HG02840 (cell line): ENCODE data around the gene PVRIG.
A peak's percentile ranks its signal among the peaks of the same experiment; 100 is the strongest.
"Not testable (repeated sequence)": the region's sequence is repeated elsewhere in the genome, so short reads cannot be mapped to it uniquely, and the experiment has no call there.

Experiments used
- ATAC-seq: cut with Tn5 transposase; IDR thresholded peaks from one replicate; pipeline ENCODE4 v1.9.1; 2021; ENCODE audit warnings: mild to moderate bottlenecking, moderate library complexity, moderate number of reproducible peaks; ENCODE audit not compliant: unreplicated experiment, low FRiP score

Gene PVRIG

DNA sequence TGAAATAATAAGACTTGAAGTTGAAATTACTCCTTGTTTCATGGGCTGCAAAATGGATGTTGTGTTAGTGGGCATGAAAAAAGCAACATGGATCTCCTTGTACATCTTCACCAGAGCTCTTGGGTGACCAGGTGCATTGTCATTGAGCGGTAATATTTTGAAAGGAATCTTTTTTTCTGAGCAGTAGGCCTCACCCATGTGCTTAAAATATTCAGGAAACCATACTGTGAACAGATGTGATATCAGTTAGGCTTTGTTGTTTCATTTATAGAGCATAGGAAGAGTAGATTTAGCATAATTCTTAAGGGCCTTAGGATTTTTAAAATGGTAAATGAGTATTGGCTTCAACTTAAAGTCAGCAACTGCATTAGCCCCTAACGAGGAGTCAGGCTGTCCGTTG lies 26.8 kb upstream of the PVRIG start:
- no peak for ATAC-seq

- no peak for ATAC-seq
These were observed 24.5 kb upstream of the PVRIG start for GRCh38 chr7:100195222-100195621.

DNA sequence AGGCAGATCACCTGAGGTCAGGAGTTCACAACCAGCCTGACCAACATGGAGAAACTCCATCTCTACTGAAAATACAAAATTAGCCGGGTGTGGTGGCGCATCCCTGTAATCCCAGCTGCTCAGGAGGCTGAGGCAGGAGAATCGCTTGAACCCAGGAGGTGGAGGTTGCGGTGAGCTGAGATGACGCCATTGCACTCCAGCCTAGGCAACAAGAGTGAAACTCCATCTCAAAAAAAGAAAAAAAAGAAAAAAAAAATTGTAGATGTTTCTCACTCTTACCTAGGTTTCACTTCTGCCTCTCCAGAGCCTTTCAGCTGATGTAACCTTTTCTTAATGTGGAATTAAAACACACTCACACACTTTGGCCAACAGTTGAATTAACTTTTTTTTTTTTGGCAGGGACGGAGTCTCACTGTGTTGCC lies 23.8 kb upstream of the PVRIG start:
- not testable (repeated sequence) for ATAC-seq

- no peak for ATAC-seq
These were observed 21.5 kb upstream of the PVRIG start for GRCh38 chr7:100198266-100198665.

DNA sequence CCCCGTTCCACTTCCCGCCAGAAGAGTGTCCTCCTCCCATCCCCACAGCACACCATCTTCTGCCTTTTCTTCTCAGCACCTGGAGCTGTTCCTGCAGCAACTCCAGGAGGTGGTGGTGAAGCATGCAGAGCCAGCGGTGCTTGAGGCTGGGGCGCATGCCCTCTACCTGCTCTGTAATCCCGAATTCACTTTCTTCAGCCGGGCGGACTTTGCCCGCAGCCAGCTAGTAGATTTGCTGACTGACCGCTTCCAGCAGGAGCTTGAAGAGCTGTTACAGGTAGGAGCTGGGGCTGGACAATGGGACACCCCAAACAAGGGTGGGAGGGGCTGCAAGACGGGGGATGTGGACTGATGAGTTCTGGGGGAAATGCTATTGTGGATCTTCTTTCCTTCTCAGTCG lies 19.1 kb upstream of the PVRIG start:
- ATAC-seq: no peak

GRCh38 chr7:100204454-100204853 lies 15.3 kb upstream of the PVRIG start:
- ATAC-seq: no peak

DNA sequence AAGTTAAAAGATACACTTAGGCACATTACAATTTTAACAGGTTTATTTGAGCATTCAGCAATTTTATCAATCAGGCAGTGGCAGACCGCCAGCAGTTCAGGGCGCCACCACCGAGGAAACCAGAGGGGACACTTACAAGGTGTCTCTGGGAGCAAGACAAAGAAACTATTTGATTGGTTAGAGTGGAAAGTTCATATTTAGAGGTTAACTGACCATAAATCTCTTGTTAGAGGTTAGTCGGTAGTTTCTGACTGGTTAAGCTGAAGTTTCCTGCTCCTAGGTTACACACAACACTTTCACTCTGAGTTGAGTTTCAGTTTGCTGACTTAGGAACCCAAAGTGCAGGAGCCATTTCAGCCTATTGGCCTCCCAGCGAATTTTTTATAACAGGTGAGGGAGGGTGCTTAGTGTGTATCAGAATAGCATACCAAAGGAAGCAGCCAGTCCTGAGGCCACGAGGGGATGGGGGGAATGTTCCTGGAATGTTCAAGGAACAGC lies 10.8 kb upstream of the PVRIG start:
- ATAC-seq: no peak

GRCh38 chr7:100209493-100209892 lies 10.3 kb upstream of the PVRIG start:
- no peak for ATAC-seq

DNA sequence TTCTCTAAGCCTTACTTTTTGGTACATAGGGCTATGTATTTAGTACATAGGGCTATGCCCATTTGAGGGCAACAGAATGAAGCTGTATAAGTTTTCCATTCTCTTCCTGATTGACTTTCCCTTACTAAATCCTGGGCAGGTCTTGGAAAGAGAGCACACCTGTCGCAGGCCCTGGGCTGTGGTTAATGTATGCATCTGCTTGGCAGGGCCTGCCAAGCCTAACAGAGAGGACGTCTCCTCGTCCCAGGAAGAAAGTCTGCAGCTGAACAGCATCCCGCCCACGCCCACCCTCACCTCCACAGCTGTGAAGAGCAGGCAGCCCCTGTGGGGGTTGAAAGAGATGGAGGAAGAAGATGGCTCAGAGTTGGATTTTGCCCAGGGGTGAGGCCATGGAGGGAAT lies 8.9 kb upstream of the PVRIG start:
- ATAC-seq: no peak

GRCh38 chr7:100211342-100211780 lies 8.4 kb upstream of the PVRIG start:
- ATAC-seq: no peak

- no peak for ATAC-seq
These were observed 7.0 kb upstream of the PVRIG start for GRCh38 chr7:100212631-100213286.

DNA sequence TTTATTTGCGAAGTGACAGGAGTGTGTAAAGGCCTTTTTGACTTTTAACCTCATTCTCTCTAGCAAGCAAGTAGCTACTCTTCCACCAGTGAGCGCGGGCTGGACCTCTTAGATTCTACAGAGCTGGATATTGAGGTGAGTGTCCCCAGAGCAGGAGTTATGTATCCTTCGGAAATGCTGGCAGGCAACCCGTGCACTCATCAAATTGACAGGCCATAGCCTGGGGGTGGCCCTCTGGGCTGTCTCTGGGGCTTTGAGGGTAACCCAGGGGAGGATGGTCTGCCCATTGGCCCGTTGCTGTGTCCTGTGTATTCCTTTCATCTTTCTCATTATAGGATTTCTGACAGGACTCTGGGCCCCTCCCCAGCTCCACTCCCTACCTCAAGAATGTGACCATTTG lies 6.1 kb upstream of the PVRIG start:
- no peak for ATAC-seq

GRCh38 chr7:100214356-100214755 lies 5.4 kb upstream of the PVRIG start:
- ATAC-seq: not testable (repeated sequence)

GRCh38 chr7:100215895-100216294 lies 3.9 kb upstream of the PVRIG start:
- ATAC-seq: no peak

GRCh38 chr7:100217934-100218333 lies 1.8 kb upstream of the PVRIG start:
- not testable (repeated sequence) for ATAC-seq

GRCh38 chr7:100219271-100219737 lies 445 bp upstream of the PVRIG start:
- no peak for ATAC-seq

DNA sequence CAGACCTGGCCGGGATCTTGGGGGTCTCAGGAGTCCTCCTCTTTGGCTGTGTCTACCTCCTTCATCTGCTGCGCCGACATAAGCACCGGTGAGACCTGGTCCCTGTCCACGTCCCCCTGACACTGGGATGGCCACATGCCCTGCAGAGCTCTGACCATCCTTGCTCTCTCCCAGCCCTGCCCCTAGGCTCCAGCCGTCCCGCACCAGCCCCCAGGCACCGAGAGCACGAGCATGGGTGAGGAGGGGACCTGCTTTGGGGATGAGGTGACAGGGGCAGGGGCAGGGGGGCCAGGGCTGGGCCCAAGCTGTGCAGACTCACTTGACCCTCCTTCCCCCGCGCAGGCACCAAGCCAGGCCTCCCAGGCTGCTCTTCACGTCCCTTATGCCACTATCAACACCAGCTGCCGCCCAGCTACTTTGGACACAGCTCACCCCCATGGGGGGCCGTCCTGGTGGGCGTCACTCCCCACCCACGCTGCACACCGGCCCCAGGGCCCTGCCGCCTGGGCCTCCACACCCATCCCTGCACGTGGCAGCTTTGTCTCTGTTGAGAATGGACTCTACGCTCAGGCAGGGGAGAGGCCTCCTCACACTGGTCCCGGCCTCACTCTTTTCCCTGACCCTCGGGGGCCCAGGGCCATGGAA lies 959 bp downstream of the PVRIG start:
- ATAC-seq: peak; percentile 12

- ATAC-seq: peak; percentile 50
These were observed 1.5 kb downstream of the PVRIG start for GRCh38 chr7:100221231-100221718.

DNA sequence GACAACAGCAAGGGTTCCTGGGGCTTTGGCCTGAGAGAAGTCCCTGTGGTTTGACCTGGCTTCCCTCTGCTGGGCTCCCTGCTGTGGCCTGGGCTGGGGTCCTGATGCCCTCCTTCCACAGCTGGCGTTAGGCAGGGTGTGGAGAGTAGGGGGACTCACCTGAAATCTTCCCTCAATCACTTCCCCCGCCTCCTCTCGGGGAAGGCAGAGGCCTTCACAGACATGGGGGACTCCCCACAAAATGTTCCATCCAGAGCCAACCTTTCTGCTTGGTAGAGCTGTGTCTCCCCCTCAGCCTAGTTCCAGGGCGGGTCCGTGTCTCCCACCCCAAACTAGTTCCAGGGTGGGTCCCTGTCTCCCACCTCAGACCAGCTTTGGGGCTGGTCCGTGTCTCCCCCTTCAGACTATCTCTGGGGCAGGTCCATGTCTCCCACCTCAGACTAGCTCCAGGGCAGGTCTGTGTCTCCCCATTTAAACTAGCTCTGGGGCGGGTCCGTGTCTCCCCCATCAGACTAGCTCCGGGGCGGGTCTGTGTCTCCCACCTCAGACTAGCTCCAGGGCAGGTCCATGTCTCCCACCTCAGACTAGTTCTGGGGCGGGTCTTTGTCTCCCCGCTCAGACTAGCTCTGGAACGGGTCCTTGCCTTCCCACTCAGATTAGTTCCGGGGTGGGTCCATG lies 2.2 kb downstream of the PVRIG start:
- no peak for ATAC-seq

- ATAC-seq: no peak
These were observed 2.8 kb downstream of the PVRIG start for GRCh38 chr7:100222445-100223132.
